ENCODE measurements around the gene PIEZO2. TPM values are rescaled to one million over a fixed set of nuclear protein-coding genes. Genes with fewer than 3 reads are reported as not detected.

PIEZO2 gene
- total and polyA plus RNA-seq, 2 donors (not counting 1 experiment from before 2014, with no cell fraction given), result not detected

GRCh38 chr18:10833656-10834055 lies 315.7 kb downstream of the PIEZO2 start:
- Mint-ChIP-seq H3K27me3 (peaks cover 19% of the 10 kb centered on the region), H3K9me3 (ENCODE audit: insufficient read depth) (no peaks in the 10 kb centered on the region), H3K4me3 (no peak overlapping the region), H3K4me1 (no peaks in the 10 kb centered on the region), H3K27ac (no peak overlapping the region)
- Histone ChIP-seq H3K27me3 (replicated peaks in 1 of 4; ENCODE audit: control extremely low read depth in 1 of 4, control insufficient read depth in 3 of 4, insufficient read depth in 4 of 4, low read length in 3 of 4) (peaks cover 0 to 3% (median 0%) of the 10 kb centered on the region in 4 experiments), H2AFZ (ENCODE audit: insufficient read depth, low read depth, low read length, poor library complexity, severe bottlenecking) (no peak overlapping the region), H3K9me3 (ENCODE audit: control extremely low read depth in 1 of 3, control insufficient read depth in 2 of 3, insufficient read depth in 1 of 3, low read length in 2 of 3) (no peaks in the 10 kb centered on the region), H4K20me1 (ENCODE audit: control insufficient read depth, insufficient read depth, low read length, poor library complexity, severe bottlenecking) (no peaks in the 10 kb centered on the region), H3K79me2 (ENCODE audit: control insufficient read depth, insufficient read depth, low read length) (no peaks in the 10 kb centered on the region), H3K9ac (ENCODE audit: low read length) (no peak overlapping the region), H3K36me3 (replicated peaks in 1 of 2; ENCODE audit: control extremely low read depth in 1 of 2, control insufficient read depth in 1 of 2, extremely low read depth in 1 of 2, insufficient read depth in 2 of 2, low read length in 1 of 2) (no peaks in the 10 kb centered on the region), H3K4me3 (ENCODE audit: control extremely low read depth in 1 of 5, extremely low read depth in 1 of 5, insufficient read depth in 1 of 5, low read depth in 2 of 5, low read length in 4 of 5) (no peak overlapping the region), H3K4me2 (replicated peaks; ENCODE audit: low read depth, low read length, poor library complexity, severe bottlenecking) (no peak overlapping the region), H3K4me1 (ENCODE audit: control insufficient read depth in 2 of 2, insufficient read depth in 2 of 2, low read length in 2 of 2) (no peaks in the 10 kb centered on the region), H3K27ac (ENCODE audit: low read length in 2 of 2) (no peak overlapping the region)
- DNase-seq (no peak), ATAC-seq (ENCODE audit: low read depth) (no peak)
- intact Hi-C loops (cut with micrococcal nuclease), result no loop called here
- 96% methylated on average over 2 of the region's 2 CpGs for WGBS (ENCODE audit: insufficient coverage)
- TF ChIP-seq EZH2 (IDR thresholded peaks at IDR 0.05; ENCODE audit: borderline replicate concordance, insufficient read depth, low read depth, low read length, poor library complexity, severe bottlenecking), result no peak
- ChIA-PET CTCF (no interaction called here), POLR2A (no interaction called here)

GRCh38 chr18:10826400-10826799 lies 323.0 kb downstream of the PIEZO2 start:
- Histone ChIP-seq H3K9me3 (ENCODE audit: control extremely low read depth in 1 of 3, control insufficient read depth in 2 of 3, insufficient read depth in 1 of 3, low read length in 2 of 3) (peaks cover 0 to 3% (median 0%) of the 10 kb centered on the region in 3 donors), H3K79me2 (ENCODE audit: control insufficient read depth, insufficient read depth, low read length) (no peaks in the 10 kb centered on the region), H3K4me2 (replicated peaks; ENCODE audit: low read depth, low read length, poor library complexity, severe bottlenecking) (no peak overlapping the region), H3K4me3 (ENCODE audit: control extremely low read depth in 1 of 5, extremely low read depth in 1 of 5, insufficient read depth in 1 of 5, low read depth in 2 of 5, low read length in 4 of 5) (no peak overlapping the region), H2AFZ (ENCODE audit: insufficient read depth, low read depth, low read length, poor library complexity, severe bottlenecking) (no peak overlapping the region), H4K20me1 (ENCODE audit: control insufficient read depth, insufficient read depth, low read length, poor library complexity, severe bottlenecking) (no peaks in the 10 kb centered on the region), H3K27me3 (replicated peaks in 1 of 4; ENCODE audit: control extremely low read depth in 1 of 4, control insufficient read depth in 3 of 4, insufficient read depth in 4 of 4, low read length in 3 of 4) (peaks cover 0 to 7% (median 3%) of the 10 kb centered on the region in 4 experiments), H3K27ac (ENCODE audit: low read length in 2 of 2) (no peak overlapping the region), H3K36me3 (replicated peaks in 1 of 2; ENCODE audit: control extremely low read depth in 1 of 2, control insufficient read depth in 1 of 2, extremely low read depth in 1 of 2, insufficient read depth in 2 of 2, low read length in 1 of 2) (no peaks in the 10 kb centered on the region), H3K4me1 (ENCODE audit: control insufficient read depth in 2 of 2, insufficient read depth in 2 of 2, low read length in 2 of 2) (no peaks in the 10 kb centered on the region), H3K9ac (ENCODE audit: low read length) (no peak overlapping the region)
- intact Hi-C loops (cut with micrococcal nuclease), result no loop called here
- no peaks in the 10 kb centered on the region for H3K9me3 Mint-ChIP-seq (ENCODE audit: insufficient read depth)
- no peak overlapping the region for H3K4me3 Mint-ChIP-seq
- CTCF ChIA-PET, result no interaction called here
- DNase-seq, result no peak
- ATAC-seq (ENCODE audit: low read depth), result no peak
- no peak overlapping the region for H3K27ac Mint-ChIP-seq
- H3K4me1 Mint-ChIP-seq, result no peaks in the 10 kb centered on the region
- POLR2A ChIA-PET, result no interaction called here
- no CpG with 5 or more reads among the region's 2 CpGs for WGBS (ENCODE audit: insufficient coverage)
- TF ChIP-seq EZH2 (IDR thresholded peaks at IDR 0.05; ENCODE audit: borderline replicate concordance, insufficient read depth, low read depth, low read length, poor library complexity, severe bottlenecking) (no peak), CTCF (IDR thresholded peaks at IDR 0.05) (no peak)
- peaks cover 47% of the 10 kb centered on the region for H3K27me3 Mint-ChIP-seq

Measured in B cell (primary cell).